ENCODE data around the gene DHCR24.

Gene DHCR24

DNA sequence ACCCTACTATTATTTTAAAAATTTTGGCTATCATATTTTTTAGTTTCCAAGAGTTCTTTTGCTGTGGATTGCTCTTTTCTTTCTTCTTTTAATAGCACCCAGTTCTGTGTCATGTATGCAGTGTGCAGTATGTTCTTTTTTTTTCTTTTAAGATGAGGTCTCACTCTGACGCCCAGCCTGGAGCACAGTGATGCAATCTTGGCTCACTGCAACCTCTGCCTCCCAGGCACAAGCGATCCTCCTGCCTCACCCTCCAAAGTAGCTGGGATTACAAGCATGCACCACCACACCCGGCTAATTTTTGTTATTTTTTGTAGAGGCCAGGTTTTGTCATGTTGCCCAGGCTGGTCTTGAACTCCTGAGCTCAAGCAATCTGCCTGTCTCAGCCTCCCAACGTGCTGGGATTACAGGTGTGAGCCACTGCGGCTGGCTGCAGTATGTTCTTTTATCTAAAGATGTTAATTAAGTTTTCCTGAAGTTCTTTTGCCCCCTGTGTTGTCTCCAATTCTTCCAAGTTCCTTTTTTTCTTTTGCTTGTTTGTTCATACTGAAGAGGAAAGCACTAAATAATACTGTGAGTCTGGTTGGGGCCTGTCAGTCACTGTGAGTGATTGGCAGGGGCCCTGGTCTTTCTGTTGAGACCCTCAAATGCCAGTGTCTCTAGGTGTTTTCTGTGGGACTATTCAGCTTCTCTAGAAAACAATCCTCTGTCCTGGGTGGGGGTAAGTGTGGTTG is 68.4 kb downstream of the DHCR24 start:
- no peak for DNase-seq (ENCODE audit: low read depth, low spot score)

DNA sequence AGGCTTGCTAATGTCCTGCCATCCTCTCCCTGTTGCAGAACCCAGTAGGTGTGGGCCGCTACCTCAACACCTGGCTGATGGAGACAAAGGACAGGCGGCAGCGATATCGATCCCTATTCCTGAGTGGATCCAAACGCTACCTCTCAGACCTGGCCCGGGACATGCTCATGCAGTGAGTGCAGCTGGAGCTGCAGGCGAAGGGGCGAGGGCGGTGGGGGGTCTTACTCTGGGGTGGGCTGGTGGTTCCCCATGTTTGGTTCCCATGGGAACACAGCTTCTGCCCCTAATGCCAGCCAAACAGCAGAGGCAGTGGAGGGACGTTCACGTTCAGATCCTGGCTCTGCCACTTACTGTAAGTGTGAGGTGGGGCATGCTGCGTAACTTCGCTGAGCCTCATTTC is 70.0 kb downstream of the DHCR24 start:
- no peak for DNase-seq (ENCODE audit: low read depth, low spot score)

DNA sequence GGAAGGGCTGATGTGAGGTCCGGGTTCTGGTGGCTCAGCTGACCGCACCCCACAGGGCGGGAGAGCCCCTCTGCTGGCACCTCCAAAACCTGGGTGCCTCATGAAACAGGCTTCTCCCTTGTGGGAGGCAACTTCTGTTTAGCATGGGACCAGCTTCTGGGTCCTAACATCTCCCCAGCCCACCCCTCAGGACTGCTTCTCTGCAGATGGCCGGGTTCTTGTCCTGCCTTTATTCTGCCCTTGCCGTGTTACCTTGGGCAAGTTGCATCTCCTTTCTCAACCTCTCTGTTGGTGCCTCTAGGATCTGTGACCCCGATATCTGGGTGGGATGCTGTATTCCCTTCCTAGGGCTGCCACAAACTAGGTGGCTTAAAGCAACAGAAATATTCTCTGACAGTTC is 70.9 kb downstream of the DHCR24 start:
- no peak for DNase-seq (ENCODE audit: low read depth, low spot score)

DNA sequence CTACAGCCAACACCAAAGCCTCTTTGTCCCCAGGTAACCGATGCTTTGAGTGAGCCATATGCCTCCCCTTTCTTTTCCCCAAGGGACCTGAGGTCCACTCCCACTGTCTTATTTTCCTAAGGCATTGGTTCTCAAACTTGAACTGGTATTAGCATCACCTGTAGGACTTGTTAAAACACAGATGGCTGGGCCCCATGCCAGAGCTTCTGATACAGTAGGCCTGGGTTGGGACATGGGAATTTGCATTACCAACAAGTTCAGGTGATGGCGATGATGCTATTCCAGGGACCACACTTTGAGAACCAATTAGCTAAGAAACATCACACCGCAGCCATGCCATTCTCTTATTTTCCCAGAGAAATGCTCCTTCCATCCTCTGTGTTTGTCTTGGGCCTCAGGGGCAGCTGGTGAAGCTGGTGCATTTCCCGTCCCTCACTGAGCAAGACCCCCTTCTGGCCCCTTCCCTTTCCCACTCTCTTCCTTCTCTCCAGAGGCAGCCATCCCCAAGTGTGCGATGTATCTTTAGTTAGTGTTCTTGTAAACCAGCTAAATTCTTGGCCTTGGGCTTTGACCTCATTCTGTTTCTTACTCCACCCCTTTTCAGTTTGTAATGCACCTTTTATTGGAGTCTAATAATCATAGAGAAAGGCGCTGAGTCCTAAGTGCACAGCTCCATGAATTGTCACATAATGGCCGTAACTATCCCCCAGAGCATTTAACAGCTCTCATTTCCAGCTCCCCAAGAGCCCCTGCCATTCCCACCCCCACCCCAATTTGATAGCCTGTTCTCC is 71.7 kb downstream of the DHCR24 start:
- no peak for DNase-seq (ENCODE audit: low read depth, low spot score)

DNA sequence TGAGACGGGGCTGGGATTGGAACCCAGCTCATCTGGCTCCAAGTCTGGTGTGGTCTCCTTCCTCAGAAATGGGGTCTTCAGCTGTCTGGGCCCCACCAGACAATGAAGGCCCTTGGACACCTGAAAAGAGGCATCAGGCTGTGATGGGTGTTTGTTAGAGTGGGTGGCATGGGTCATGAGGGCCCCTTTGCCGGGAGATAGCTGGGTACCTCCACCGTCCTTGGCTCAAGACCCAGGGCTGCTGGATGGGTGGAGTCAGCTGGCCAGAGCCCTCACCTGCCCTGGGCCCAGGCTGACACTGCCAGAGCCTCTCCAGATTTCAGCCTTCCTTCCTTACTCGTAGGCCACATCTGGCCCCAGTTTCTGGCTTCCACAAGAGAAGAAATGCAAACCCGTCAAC is 72.4 kb downstream of the DHCR24 start:
- no peak for DNase-seq (ENCODE audit: low read depth, low spot score)

DNA sequence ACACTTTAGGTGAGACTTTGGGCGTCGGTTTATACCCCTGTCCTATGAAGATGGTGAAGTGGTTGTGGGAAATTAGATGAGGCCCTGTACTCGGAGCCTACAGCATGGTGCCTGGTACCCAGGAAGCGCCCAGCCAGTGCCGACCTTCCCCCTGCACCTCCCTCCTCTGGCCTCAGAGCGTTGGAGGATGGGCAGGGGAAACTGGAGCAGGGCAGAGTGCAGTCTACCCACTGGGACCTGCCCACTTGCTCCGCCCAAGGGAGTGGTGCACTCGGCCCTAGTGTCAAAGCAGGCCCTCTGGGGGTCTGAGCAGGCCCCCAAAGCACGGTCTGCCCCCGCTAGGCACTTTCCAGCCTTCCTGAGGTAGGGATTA is 72.9 kb downstream of the DHCR24 start:
- no peak for DNase-seq (ENCODE audit: low read depth, low spot score)

DNA sequence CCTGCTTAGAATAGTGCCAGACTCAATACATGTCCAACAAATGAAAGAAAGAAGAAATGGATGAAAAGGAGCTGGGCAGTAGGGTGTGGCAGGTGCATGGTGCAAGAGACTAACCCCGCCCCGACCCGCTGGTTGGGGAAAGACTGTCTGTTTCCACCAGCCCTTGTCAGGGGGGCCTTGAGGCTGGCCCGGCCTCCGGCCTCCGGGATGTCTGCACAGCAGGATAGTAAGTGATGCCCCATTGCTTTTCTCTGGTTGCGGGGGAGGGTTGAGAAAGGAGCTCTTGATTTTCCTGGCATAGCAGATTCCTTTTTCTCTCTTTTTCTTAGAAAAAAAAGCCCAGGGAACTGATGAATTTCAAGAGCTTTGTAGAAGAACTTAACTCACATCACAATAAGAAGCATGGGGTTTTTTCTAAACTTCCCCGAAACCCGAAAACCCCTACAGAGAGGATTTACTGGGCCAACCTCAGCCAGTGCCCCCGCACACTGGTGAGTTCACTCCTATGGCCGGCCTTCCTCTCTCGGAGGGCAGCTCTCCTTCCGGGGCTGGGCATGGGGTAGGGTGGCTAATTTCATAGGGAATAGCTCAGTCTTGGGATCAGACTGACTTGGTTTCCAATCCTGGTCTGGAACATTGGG is 73.4 kb downstream of the DHCR24 start:
- peak; percentile 36 for DNase-seq (ENCODE audit: low read depth, low spot score)

DNA sequence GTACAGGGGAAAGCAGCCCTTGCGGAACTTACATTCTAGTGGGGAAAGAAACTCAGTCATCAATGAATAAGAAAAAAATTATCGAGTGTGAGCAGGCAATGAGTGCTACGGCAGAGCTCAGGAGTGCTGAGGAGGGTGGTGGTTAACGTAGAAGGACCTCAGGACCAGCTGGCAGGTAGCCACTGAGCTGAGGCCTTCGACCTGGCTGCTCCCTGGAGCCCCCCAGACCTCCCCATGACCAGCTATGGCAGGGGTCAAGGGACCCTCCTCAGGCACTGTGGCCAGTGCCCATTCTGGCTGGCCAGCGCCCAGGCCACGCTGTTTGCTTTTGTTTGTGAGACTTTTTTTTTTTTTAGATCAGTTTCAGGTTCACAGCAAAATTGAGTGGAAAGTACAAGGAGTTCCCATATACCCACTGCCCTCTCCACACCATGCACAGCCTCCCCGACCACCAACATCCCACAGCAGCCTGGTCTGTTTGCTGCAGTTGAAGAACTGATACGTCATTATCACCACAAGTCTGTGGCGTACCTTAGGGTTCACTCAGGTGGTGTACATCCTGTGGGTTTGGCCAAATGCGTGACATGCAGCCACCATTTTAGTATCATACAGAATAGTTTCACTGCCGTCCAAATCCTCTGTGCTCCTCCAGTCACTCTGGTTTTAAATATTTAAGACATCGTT is 74.1 kb downstream of the DHCR24 start:
- DNase-seq (ENCODE audit: low read depth, low spot score) = no peak

DNA sequence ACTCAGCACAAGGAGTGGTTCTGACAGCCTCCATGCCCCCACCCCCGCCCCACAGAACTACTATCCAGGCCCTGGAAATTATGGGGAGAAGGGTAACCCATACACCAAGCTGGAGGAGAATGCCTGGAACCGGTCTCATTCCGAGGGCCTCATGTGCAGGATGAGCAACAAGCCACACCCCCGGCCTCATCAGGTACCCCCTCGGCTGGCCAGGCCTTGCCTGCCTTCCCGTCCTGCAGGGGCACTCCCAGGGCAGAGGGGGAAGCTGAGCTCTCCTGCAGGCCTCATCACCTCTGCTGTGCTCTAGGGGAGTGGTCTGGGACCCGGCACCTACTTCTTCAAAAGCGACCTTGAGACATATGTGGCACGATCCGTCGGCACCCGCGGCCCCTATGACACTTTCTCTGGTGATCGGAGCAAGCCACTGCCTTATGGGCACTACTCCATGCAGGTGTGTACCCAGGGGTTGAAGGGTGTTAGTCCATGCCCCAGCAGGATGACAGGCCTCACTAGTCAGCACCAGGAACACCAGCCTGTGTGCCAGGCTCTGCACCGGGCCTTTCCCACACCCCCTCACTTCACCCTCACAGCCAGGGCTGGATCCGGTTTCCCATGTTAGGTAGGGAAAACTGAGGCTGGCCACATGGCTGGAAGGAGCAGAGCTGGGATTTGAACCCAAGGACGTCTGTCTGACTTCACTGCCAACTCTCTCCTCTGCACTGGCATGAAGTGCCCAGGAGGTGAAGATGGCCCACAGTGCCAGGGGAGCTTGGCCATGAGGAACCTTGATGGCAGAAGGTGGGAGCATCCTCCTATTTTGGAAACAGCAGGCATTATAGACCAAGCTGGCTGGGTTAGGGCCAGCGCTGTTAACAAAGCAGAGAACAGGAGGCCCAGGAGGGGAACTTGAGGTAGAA is 75.0 kb downstream of the DHCR24 start:
- no peak for DNase-seq (ENCODE audit: low read depth, low spot score)

DNA sequence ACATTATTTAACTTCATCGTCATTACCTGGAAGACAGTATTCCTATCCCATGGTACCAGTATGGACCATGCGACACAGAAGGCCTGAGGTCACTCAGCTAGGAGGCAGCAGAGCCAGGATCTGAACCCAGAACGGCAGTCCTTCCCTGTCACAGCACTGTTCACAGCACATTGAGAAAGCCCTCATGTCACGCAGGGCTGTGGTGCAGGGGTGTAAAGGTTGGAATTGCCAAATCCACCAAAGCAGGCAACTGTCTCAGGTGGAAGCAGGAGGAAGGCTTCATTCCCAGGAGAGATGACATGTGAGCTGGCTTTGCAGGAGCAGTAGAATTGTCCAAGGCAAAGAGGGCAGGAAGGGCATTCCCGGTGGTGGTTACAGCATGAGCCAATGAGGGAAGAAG is 75.9 kb downstream of the DHCR24 start:
- DNase-seq (ENCODE audit: low read depth, low spot score) = no peak

DNA sequence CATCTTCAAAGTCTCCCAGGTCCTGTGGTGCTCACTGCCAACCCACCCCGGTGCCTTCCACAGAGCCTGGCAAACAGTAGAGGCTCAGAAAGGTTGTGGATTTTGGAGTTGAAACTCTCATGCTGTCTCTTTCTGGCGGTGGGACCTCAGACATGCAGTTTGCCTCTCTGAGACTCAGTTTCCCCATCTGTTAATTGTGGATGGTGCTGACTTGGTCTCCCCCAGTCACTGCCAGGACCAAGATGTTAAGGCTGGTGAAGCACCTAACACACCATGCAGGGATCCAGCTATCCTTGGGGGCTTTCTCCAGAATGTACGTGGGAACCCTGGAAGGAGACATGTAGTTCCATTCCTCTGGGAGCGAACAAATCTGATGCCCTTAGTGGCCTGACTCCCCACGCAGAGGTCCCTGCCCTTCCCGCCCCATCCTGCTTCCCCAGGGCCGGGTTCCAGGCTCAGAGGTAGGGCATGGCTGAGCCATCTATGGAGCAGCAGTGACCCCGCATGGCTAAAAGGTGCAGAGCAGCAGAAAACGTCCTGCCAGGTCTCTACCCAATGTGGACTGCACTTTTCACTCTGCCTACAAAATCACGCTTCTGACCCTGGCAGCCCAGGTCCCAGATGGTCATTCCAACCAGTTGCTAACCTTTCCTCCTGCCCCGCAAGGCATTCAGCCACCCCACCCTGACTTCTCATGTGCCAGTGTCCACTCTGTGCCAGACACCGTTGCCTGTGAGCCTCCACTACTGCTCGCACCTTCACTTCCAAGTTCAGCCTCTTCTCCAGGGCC is 76.6 kb downstream of the DHCR24 start:
- peak; percentile 78 for DNase-seq (ENCODE audit: low read depth, low spot score)

DNA sequence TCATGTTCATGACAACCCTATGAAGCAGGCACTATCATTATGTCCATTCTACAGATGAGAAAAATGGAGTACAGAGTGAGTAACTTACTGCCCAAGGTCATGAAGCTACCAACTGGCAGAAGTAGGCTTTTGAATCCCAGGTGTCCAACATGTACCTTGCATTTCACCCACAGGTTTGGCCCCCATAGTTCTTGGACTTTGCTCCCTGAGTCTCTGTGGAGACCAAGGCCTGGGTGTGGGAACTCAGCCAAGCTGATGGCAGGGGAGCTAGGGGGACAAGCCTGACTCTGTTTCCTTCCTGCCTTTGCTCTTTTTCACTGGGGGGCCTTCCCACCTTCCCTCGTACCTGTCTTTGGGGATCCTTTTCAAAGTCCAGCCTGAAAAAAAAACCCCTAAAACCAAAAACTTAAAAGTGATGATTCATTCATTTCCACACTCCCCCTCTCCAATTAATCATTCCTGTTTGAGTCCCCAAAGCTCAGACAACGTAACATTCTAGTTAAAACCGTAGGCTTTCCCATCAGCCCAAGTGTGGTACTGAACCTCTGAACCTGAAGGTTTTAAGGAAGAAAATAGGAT is 77.4 kb downstream of the DHCR24 start:
- no peak for DNase-seq (ENCODE audit: low read depth, low spot score)

DNA sequence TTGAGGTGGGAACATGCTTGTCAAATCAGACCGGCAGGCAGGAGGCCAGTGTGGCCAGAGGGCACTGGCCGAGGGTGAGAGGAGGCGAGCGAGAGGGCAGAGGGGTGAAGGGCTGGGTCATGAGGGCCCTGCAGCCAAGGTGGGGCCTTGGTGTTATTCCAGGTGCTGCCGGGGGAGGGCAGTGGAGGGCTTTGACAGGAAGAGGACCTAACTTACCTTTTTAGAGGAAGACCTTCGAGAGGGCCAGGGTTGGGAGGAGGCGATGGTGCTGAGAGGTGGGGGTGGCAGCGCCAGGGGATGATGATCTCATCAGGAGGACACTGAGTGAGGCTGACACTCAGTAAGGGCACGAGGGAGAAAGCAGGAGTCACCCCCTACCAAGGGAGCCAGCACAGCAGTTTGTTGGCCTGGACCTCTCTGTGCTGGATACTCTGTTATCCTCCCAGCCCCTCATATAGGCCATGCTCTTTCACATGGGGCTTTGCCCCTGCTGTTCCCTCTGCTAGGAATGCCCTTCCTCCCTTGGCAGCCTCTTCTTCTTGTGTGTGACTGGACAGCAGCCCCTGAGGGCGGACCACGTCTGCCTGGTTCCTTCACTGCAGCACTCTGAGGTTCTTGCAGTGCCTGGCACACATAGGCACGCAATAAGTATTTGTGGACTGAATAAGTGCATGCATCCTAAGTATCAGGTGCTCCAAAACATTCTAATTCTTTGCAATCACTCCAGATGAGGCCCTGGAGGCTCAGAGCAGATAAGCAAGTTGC is 78.4 kb downstream of the DHCR24 start:
- DNase-seq (ENCODE audit: low read depth, low spot score) = no peak

DNA sequence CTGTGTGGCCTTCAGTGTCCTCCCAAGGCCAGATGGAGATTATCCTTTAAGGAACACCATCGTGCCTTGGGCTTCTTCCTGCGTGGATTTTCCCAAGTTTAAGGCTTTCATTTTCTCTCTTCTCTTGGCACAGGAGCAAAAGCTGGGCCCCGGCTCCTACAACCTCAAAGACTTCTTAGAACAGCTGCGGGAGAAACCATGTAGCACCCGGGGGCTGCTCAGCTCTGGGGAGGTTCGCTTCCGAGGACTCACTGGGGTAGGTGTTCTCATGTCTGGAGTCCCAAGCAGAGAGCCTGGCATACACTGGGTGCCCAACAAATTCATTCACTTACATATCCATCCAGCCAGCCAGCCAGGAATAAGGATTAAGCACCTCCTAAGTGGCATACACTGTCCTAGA is 79.2 kb downstream of the DHCR24 start:
- no peak for DNase-seq (ENCODE audit: low read depth, low spot score)

DNA sequence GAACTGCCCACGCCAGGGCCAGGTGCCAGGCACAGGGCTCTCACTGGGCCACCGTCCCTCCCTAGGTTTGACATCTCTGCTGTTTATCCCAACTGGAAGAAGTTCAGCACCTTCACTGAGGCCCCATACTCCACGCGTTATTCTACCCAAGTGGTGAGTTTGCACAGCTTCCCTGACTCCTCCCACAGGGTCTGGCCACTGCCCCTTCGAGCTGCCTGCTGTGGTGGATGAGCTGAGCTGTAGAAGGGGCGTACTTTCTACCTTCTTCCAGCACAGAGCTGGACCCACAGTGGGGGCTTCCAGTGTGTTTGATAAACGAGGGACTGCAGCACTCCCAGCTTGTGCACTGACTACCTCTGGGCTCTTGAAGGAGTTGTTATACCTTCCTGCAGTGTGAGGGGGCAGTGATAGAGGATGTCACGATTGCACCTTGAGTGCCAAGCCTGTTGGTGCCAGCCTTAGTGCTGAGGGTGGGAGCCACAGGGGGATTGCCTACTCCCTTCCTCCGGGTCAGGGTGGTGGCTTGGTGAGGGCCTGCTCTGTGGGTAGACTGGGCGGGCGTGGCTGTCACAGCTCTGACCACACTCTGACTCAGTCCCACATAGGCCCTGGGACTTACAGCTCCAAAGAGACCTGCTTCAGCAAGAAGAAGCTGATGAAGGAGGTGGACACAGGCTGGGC is 79.9 kb downstream of the DHCR24 start:
- no peak for DNase-seq (ENCODE audit: low read depth, low spot score)

DNA sequence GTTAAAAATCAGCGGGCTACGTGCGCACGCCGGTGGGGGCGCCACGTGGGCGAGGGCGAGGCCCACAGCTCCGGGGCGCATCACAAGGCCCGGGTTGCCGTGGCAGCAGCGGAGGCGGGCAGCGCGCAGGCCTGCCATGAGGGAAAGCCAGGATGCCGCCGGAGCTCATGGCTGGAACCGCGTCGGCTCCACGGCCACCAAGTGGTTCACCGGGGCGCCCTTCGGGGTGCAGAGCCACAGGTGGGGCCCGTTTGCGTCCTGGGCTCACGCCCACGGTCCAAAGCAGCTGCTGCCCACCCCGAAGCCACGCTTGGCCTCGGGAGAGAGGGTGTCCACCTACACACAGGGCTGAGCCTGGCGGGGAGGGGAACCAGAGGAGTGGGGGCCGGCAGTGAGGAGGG is 81.0 kb downstream of the DHCR24 start:
- no peak for DNase-seq (ENCODE audit: low read depth, low spot score)

DNA sequence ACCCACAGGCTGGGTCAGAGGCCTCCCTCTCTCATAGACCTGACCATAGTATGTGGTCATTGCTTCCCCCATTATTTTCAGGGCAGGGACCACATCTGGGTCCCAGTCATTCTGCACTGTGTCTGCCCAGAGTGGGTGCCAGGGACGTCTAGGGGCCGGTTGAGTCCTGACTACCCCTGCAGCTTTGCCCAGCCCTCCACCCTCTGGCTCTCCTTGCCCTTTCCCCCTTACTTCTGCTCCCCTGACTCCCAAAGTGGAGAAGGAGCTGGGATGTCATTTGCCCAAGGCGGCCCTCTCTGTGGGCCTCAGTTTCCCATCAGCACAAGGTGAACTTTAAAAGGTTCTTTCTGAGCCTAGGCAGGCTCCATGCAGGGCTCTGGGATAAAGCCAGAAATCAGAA is 81.5 kb downstream of the DHCR24 start:
- no peak for DNase-seq (ENCODE audit: low read depth, low spot score)

DNA sequence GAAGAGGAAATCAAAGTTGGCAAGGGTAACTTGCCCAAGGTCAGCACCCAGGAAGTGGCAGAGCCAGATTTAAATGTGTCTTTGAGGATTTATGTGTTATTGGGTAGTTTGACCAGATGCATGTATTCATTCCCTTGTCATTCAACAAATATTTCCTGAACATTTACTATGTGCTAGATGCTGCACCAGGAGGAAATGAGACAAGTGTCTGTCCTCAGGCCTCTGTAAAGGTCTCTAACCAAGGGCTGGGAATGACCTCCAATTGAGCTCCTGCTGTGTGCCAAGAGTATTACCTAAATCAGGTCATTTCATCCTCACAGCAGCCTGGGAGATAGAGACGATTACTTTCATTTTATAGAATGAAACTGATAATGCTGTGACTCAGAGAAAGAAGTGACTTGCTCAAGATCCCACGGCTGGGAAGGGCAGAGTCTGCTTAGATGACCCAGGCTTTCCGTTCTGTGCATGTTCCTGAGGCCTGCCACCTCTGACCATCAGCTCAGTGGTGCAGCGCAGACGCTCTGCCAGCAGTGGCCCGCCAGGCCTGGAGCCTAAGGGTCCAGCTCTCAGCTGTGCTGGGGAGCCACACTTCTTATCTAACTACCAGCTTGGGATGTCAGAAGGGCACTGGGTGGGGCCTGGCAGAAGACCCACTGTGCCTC is 82.4 kb downstream of the DHCR24 start:
- DNase-seq (ENCODE audit: low read depth, low spot score) = no peak
